HT1080 (cell line): ENCODE results near the gene ZBTB7C. TPM values are rescaled to one million over a fixed set of nuclear protein-coding genes. Genes with fewer than 3 reads are reported as not detected.

ENCODE experiments used
- DNase-seq: peaks from one replicate; pipeline ENCODE4 v3.0.0-alpha.2; 2015; ENCODE audit warnings: low read depth
- total RNA-seq: library from RNA; depleted of rRNA; stranded (reverse); fragments of >200 nt; shearing (Covaris generic); gene quantifications from 2 replicates; pipeline ENCODE4 v1.2.3, GENCODE V29; 2014

Gene ZBTB7C
- total RNA-seq, 1 experiment from 2014 or later: 0.05 TPM

GRCh38 chr18:48195787-48196186 lies 213.4 kb downstream of the ZBTB7C start:
- no peak for DNase-seq

- no peak for DNase-seq
These were observed 214.5 kb downstream of the ZBTB7C start for GRCh38 chr18:48194591-48195181.

GRCh38 chr18:48193521-48194492 lies 215.4 kb downstream of the ZBTB7C start:
- DNase-seq: no peak

- DNase-seq: no peak
These were observed 216.6 kb downstream of the ZBTB7C start for GRCh38 chr18:48192542-48192941.

- DNase-seq: no peak
These were observed 217.7 kb downstream of the ZBTB7C start for GRCh38 chr18:48191494-48191893.

- no peak for DNase-seq
These were observed 218.2 kb downstream of the ZBTB7C start for GRCh38 chr18:48190994-48191393.

GRCh38 chr18:48188609-48189008 lies 220.6 kb downstream of the ZBTB7C start:
- DNase-seq: no peak

GRCh38 chr18:48186861-48187260 lies 222.3 kb downstream of the ZBTB7C start:
- DNase-seq: no peak

GRCh38 chr18:48186131-48186766 lies 222.9 kb downstream of the ZBTB7C start:
- DNase-seq: no peak

- DNase-seq: no peak
These were observed 225.1 kb downstream of the ZBTB7C start for GRCh38 chr18:48184118-48184517.

GRCh38 chr18:48183613-48184012 lies 225.6 kb downstream of the ZBTB7C start:
- no peak for DNase-seq

GRCh38 chr18:48182779-48183178 lies 226.4 kb downstream of the ZBTB7C start:
- no peak for DNase-seq

- no peak for DNase-seq
These were observed 227.3 kb downstream of the ZBTB7C start for GRCh38 chr18:48181857-48182256.

- DNase-seq: no peak
These were observed 227.9 kb downstream of the ZBTB7C start for GRCh38 chr18:48181087-48181823.

GRCh38 chr18:48179666-48180065 lies 229.5 kb downstream of the ZBTB7C start:
- no peak for DNase-seq

- no peak for DNase-seq
These were observed 230.2 kb downstream of the ZBTB7C start for GRCh38 chr18:48179001-48179400.

GRCh38 chr18:48176909-48177308 lies 232.3 kb downstream of the ZBTB7C start:
- no peak for DNase-seq

- DNase-seq: no peak
These were observed 235.6 kb downstream of the ZBTB7C start for GRCh38 chr18:48173557-48173956.

GRCh38 chr18:48172226-48173006 lies 236.8 kb downstream of the ZBTB7C start:
- no peak for DNase-seq

- no peak for DNase-seq
These were observed 237.5 kb downstream of the ZBTB7C start for GRCh38 chr18:48171490-48172188.
